Upper lobe of left lung (tissue), 4 donors: Measurements from ENCODE around the gene KRT7.

ENCODE experiments used
- CTCF ChIP-seq, 6 experiments: fragments of 450-650 bp in 4 of 6; fragments of 200-600 bp in 2 of 6; sonication (generic) in 2 of 6; IDR thresholded peaks; one replicate each; pipeline ENCODE4 v1.5.1; 2016 to 2019; ENCODE audit warnings: antibody characterized with exemption in 6 of 6
- EP300 ChIP-seq, 4 donors: sonication (generic); formaldehyde crosslinking; IDR thresholded peaks; one replicate each; pipeline ENCODE4 v1.5.1; 2017; ENCODE audit warnings: antibody characterized with exemption in 4 of 4, control low read depth in 2 of 4
- POLR2AphosphoS5 ChIP-seq, 2 donors: sonication (generic); formaldehyde crosslinking; IDR thresholded peaks; one replicate each; pipeline ENCODE4 v1.5.1; 2017; ENCODE audit warnings: antibody characterized with exemption in 2 of 2

GRCh38 chr12:52209321-52209720, 23.7 kb upstream of the KRT7 start:
- TF ChIP-seq CTCF (IDR thresholded peaks at IDR 0.05) (no peak), POLR2AphosphoS5 (IDR thresholded peaks at IDR 0.05) (no peak), EP300 (IDR thresholded peaks at IDR 0.05) (no peak)
